GM18499 (cell line): ENCODE data around the gene HOXA5.

Experiments
- ATAC-seq: cut with Tn5 transposase; IDR thresholded peaks from one replicate; pipeline ENCODE4 v1.9.1; 2021; ENCODE audit warnings: moderate number of reproducible peaks; ENCODE audit not compliant: insufficient read depth, unreplicated experiment

HOXA5 gene

GRCh38 chr7:27111042-27111750, 32.3 kb downstream of the HOXA5 start:
- ATAC-seq = no peak

GRCh38 chr7:27110186-27111031, 33.1 kb downstream of the HOXA5 start:
- no peak for ATAC-seq

- no peak for ATAC-seq
Observed at GRCh38 chr7:27109466-27110185, 33.9 kb downstream of the HOXA5 start.

GRCh38 chr7:27108390-27109127, 34.9 kb downstream of the HOXA5 start:
- no peak for ATAC-seq

GRCh38 chr7:27107391-27108381, 35.8 kb downstream of the HOXA5 start:
- ATAC-seq = no peak

- no peak for ATAC-seq
Observed at GRCh38 chr7:27106901-27107240, 36.6 kb downstream of the HOXA5 start.

- no peak for ATAC-seq
Observed at GRCh38 chr7:27106181-27106900, 37.1 kb downstream of the HOXA5 start.

GRCh38 chr7:27105301-27106031, 38.0 kb downstream of the HOXA5 start:
- ATAC-seq = no peak

GRCh38 chr7:27104341-27105058, 39.0 kb downstream of the HOXA5 start:
- no peak for ATAC-seq

GRCh38 chr7:27103489-27104226, 39.8 kb downstream of the HOXA5 start:
- ATAC-seq = no peak

- no peak for ATAC-seq
Observed at GRCh38 chr7:27102581-27103442, 40.7 kb downstream of the HOXA5 start, which contains the start of gene HOXA2. TSS of gene HOXA2 (minus strand) at chr7:27102683. CDS start at chr7:27102500, 183 bp downstream.

- ATAC-seq = no peak
Observed at GRCh38 chr7:27101957-27102580, 41.4 kb downstream of the HOXA5 start.

GRCh38 chr7:27101171-27101956, 42.1 kb downstream of the HOXA5 start:
- ATAC-seq = no peak

GRCh38 chr7:27100694-27101170, 42.7 kb downstream of the HOXA5 start:
- ATAC-seq = no peak
